ENCODE results near the gene NUP85.
"Not testable (repeated sequence)": the region's sequence is repeated elsewhere in the genome, so short reads cannot be mapped to it uniquely, and the experiment has no call there.

Gene NUP85, protein sequence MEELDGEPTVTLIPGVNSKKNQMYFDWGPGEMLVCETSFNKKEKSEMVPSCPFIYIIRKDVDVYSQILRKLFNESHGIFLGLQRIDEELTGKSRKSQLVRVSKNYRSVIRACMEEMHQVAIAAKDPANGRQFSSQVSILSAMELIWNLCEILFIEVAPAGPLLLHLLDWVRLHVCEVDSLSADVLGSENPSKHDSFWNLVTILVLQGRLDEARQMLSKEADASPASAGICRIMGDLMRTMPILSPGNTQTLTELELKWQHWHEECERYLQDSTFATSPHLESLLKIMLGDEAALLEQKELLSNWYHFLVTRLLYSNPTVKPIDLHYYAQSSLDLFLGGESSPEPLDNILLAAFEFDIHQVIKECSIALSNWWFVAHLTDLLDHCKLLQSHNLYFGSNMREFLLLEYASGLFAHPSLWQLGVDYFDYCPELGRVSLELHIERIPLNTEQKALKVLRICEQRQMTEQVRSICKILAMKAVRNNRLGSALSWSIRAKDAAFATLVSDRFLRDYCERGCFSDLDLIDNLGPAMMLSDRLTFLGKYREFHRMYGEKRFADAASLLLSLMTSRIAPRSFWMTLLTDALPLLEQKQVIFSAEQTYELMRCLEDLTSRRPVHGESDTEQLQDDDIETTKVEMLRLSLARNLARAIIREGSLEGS

DNA sequence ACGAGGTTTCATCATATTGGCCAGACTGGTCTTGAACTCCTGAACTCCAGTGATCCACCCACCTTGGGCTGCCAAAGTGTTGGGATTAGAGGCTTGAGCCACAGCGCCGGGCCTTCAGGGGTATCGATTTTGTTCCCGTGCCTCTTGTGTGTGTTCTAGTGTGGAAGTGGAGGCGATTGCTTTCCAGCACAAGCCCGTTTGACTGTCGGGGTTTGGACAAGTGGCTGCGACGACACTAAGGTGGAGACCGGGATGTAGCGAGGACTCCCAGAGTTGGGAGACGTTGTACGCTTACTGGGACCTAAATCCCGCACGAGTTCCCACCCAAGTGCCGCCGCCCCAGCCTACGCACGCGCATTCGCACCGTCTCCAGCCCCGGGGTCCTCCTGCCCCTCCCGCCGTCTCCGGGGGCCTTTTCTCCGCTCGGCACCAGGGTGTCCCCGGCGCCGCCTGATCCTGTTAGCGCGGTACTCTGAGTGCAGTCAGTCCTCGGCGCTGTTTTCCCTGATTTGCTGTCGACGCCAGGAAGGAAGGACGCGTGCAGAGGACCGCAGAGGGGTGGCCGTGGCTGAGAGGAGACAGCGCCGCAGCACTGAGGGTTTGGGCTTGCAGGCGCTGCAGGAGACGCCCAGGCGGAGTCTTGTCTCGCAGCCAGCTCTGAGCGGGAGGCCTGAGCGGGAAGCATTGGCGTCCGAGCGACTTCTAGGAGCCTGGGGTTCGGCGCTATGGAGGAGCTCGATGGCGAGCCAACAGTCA, at the start of gene NUP85:
Gene NUP85 (plus strand): TSS at position 643 of the 756 bp plus-strand sequence. CDS start 83 bp downstream, at position 726.
- DNase-seq: peak; percentile 94

DNA sequence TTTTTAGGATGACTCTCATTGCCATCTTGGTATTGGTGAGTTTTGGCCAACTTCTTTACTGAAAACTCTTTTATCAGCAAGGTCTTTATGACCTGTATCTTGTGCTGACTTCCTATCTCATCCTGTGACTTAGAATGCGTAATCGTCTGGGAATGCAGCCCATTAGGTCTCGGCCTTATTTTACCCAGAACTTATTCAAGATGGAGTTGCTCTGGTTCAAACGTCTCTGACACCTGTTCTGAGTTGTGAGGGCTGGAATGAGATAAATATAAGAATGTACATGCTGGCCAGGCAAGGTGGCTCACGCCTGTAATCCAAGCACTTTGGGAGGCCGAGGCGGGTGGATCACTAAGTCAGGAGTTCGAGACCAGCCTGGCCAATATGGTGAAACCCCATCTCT, 47.0 kb upstream of the NUP85 start:
- not testable (repeated sequence) for DNase-seq

DNA sequence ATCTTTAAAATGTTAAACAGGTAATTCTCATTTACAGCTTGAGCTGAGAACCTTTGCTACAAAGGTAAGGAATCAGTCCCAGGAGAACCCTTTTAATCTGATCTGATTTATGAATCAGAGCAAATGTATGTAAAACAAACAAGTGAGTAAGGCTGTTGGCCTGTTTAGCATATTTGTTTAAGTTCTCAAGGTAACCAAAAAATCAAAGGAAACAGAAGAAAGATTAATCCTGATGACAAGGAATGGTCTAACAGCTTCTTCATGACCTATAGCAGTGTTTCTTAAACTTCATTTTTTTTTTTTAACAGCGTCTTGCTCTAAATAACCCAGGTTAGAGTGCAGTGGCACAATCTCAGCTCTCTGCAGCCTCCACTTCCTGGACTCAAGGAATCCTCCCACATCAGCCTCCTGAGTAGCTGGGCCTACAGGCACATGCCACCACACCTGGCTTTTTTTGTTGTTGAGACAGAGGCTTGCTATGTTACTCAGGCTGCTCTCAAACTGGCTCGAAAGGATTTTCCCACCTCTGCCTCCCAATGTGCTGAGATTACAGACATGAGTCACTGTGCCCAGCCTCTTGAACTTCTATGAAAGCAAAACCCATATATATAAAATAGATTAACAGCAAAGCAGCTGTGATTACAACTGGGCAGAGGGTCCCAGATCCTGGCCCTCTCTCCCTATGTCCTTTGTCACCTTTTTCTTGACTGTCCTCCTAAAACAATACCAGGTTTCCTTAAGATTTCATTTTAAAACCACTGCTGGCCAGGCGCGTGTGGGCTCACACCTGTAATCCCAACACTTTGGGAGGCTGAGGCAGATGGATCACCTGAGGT, 46.1 kb upstream of the NUP85 start:
- no peak for DNase-seq

DNA sequence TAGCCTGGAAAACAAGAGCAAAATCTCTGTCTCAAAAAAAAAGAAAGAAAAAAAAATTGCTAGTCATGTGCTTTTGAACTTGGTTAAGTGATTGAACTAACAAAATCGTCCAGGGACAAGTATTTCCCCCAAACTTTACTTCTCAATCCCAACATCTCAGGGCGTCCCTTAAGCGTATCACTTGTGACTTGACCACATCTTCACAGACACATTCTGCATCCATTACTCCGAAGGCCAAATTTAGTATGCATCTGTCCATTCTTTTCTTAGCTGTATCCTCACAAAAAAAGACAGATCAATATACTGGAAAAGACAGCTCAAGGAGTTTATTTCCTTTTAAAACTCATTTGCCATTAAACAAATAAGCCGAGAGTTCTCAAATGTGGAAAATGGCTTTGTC, 45.3 kb upstream of the NUP85 start:
- DNase-seq: no peak

DNA sequence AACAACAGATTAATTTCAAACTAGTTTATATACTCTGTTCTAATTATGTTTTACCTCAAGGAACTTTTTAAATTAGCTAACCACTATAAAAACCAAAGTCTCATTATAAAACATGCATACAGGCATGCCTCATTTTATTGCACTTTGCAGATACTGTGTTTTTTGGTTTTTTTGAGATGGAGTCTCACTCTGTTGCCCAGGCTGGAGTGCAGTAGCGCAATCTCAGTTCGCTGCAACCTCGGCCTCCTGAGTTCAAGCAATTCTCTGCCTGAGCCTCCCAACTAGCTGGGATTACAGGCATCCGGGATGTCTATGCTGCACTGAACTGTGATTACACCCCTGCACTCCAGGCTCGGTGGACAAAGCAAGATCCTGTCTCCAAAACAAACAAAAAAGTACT, 42.4 kb upstream of the NUP85 start:
- no peak for DNase-seq

DNA sequence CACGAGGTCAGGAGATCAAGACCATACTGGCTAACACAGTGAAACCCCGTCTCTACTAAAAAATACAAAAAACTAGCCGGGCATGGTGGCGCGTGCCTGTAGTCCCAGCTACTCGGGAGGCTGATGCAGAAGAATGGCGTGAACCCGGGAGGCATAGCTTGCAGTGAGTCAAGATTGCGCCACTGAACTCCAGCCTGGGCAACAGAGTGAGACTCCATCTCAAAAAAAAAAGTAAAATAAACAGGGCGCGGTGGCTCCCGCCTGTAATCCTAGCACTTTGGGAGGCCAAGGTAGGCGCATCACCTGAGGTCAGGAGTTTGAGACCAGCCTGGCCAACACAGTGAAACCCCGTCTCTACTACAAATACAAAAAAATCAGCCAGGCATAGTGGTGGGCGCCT, 40.9 kb upstream of the NUP85 start:
- not testable (repeated sequence) for DNase-seq

DNA sequence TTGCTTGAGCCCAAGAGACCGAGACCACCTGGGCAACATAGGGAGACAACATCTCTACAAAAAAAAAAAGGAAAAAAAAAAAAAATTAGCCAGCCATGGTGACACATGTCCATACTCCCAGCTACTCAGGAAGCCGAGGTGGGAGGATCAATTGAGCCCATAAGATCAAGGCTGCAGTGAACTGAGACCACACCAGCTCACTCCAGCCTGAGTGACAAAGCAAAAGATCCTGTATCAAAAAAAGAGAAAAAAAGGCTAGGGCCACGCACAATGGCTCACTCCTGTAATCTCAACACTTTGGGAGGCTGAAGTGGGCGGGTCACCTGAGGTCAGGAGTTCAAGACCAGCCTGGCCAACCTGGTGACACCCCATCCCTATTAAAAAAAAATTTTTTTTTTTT, 36.5 kb upstream of the NUP85 start:
- no peak for DNase-seq

DNA sequence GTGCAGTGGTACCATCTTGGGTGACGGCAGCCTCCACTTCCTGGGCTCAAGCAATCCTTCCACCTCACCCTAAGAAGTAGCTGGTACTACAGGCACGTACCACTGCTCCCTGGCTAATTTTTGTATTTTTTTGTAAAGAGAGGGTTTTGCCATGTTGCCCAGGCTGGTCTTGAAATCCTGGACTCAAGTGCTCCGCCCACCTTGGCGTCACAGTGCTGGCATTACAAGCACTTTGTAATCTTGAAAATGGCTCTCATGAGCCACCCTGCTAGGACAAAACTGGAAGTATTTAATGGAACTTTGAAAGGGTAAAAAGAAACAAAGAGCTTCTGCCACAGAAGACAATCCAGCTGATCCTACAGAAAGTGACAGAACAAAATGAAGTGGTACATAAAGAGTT, 32.0 kb upstream of the NUP85 start:
- DNase-seq: no peak

DNA sequence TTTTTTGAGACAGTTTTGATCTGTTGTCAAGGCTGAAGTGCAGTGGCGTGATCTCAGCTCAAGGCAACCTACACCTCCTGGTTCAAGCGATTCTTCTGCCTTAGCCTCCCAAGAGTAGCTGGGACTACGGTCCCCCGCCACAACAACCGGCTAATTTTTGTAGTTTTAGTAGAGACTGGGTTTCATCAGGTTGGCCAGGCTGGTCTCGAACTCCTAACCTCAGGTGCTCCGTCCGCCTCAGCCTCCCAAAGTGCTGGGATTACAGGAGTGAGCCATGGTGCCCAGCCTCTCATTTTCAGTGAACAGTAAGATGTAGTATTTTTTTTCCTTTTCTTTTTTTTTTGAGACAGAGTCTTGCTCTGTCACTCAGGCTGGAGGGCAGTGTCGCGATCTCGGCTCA, 30.5 kb upstream of the NUP85 start:
- no peak for DNase-seq

DNA sequence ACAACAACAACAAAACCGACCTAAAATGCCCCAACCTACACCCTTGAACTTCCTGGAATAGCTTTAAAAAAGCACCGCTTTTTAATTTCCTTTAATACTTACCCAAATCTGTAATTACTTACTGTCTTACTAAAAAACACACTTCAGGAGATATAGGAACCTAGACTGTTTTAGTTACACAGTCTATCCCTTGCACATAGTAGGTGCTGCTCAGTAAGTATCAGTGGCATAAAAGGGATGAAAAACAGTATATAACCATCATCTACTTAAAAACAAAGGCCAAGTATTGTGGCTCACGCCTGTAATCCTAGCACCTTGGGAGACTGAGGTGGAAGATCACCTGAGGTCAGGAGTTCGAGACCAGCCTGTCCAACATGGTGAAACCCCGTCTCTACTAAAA, 28.9 kb upstream of the NUP85 start:
- no peak for DNase-seq

DNA sequence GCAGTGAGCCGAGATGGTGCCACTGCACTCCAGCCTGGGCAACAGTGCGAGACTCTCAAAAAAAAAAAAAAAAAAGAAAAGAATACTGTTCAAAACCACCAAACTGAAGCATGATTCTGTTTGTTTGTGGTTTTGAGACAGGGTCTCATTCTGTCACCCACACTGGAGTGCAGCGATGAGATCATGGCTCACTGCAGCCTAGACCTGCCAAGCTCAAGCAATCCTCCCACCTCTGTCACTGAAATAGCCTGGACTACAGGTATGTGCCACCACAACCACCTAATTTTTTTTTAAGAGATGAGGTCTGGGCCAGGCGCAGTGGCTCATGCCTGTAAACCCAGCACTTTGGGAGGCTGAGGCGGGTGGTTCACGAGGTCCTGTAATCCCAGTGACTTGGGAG, 27.0 kb upstream of the NUP85 start:
- DNase-seq: no peak

DNA sequence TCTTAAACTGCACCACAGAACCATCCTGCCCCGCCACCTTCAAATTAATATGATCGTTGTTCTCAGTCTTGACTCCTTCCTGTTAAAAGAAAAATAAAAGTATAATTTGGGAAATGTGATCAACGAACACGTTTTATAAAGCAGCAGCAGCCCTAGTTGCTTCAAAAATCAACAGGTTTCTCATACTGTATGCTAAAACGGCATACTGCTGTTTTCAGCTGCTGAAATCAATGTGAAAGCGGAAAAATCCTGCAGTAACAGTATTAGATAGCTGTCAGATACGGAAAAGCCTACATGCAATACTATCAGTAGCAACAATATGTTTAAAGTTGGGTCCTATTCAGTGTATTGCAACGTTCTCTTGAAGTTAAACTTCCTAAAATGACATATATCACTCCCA, 24.4 kb upstream of the NUP85 start:
- DNase-seq: no peak

DNA sequence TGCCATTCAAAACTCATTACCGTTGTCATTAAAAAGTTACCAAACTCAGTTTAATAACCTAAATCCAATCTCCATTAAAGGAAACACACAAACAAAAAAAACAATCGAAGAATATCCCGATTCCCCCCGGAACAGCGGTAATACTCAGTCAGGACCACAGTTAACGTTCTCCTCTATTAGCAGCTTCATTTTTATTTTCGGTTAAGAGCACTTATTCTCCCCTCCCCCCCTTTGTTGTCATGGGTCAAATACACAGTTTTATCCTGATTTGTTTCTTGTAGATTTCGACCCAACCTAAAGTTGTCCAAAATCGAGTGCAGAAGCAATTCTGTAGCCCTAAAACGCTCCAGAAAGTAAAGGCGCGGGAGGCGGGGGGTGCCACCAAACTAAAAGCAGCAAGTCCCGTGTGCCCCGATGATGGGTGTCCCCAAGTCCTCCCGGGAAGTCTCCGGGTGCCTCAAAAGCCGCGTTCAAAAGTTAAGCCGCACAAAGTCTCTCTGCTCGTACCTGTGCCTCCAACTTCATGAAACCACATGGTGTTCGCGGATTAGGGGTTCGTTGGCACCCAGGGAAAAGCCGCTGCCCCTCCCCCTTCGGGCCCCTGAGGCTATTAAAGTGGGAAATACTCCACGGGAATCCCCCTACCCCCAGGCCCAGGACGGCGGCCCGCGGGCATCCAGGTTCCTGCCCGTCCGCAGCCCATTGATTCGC, 23.7 kb upstream of the NUP85 start:
- DNase-seq: no peak

DNA sequence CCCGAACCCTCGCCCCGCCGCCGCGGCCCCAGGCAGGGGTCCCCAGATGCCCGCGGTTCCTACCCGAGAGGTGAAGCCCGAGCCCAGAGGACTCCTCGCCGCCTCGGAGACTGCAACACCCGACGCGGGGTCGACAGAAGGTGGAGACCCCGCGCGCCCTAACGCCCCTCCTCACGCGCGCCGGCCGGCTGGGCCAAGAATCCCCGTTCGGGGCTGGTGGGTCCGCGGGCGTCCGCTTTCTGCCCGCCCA, 23.2 kb upstream of the NUP85 start:
- no peak for DNase-seq

DNA sequence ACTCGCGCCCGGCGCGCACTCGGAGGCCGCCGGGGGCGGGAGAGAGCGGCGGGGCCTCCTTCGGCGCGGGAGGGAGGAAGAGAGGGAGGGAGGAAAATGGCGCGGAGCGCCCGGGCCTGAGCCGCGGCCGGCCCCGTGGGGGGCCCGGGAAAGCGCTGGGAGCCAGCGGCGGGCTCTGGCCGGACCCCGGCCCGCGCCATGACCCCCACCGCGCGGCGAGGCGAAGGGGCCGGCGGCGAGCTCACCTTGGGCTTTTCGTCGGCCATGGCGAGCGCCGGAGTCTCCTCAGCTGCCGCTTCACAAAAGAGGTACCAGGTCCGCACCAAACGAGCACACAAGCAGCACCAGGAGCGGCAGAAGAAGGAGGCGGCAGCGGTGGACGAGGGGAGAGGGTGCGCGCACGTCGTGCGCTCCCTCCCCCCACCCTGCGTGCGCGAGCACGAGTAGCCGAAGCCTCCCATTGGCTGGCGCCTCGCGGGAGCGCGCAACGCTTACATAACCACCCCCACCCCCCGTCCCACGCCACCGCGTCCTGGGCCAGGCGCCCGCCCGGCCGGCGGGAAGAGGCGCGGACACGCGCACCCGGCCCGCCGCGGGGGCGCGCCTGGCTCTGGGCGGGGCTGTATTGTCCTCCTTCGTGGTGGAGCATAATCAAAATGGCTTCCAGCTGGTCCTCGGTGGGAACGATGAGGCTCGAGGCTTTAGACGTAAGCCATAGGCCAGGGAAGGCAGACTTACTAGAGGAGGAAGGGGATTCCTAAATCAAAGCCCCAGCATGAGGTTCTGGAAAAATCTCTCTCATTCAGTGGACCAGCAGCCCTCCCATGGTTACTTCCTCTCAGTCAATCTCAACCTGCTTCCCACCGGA, 22.7 kb upstream of the NUP85 start, which contains the start of gene SUMO2:
Gene SUMO2 (minus strand): TSS at position 391 of the 868 bp plus-strand sequence. CDS start 125 bp downstream, at position 266.
- peak; percentile 89 for DNase-seq

DNA sequence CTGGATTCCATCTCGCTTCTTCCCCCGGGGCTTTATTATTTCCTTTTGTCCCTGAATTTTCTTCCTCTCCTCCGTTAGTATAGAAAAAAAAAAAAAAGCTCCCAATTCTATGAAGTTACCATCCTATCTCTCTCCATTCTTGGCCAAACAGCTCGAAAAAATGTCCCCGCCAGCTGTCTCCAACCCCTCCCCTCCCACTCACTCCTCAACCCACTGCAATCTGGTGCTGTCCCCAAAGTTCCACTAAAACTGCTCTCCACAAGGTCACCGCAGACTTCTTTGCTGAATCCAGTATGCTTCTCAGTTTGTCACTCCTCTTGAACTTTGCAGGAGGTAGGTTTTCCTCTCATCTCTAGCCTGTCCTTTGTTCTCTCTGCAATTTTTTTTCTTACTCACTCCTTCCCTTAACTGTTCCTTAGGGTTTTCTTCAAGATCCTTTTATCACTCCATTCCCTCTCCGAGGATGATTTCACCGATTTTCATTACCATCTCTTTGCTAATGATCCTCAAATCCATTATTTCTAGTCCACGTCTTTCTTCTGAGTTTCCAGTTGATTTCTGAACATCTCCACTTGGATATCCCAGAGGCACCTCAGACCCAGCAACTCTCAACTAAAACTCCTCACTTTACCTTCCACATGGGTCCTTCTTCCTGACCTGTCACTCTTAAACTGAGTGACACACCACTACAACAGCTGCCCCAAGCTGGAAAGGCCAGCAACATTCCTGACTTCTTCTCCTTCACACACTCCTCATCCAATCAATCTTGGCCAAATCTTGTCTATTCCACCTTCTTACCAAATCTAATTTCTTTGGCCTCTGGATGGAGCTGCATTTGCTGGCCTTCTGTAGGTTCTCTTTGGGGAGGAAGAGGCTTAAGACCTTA, 21.2 kb upstream of the NUP85 start:
- no peak for DNase-seq

DNA sequence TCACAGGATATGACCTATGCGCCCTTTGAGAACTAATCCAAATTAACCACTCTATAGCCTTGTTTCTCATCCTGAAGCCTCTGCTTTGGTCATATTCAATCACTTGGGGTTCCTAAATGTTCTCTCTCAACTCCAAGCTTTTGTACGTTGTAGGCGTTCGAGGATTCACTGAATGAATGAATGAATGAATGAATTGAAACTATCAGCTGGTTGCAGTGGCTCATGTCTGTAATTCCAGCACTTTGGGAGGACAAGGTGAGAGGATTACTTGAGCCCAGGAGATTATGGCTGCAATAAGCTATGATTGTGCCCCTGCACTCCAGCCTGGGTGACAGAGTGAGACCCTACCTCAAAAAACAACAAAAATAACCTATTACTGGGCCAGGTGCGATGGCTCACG, 16.9 kb upstream of the NUP85 start:
- no peak for DNase-seq

DNA sequence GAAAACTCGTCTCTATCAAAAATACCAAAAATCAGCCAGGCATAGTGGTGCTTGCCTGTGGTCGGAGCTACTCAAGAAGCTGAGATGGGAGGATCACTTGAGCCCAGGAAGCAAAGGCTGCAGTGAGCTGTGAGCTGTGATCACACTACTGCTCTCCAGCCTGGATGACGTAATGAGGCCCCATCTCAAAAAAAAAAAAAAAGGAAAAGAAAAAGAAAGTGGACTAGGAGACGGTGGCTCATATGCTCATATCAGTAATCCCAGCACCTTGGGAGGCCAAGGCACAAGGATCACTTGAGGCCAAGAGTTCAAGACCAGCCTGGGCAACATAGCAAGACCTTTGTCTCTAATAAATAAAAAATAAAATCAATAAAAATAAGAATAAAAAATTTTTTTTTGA, 13.9 kb upstream of the NUP85 start:
- DNase-seq: no peak

DNA sequence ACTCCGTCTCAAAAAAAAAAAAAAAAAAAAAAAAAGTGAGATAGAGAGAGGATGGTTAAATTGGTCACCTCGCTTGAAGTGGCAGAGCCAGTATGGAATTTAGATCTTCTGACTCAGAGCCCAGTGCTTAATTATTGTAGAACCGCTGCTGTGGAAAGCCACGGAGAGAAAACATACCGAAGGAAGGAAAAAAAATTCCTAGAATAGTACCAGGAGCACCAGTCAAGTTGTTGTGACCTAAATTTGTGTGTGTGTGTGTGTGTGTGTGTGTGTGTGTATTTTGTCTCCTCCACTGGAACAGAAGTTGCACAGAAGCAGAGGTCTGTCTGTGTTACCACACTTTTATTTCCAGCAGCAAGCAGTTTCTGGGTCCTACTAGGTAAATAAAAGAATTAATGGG, 10.6 kb upstream of the NUP85 start:
- no peak for DNase-seq

DNA sequence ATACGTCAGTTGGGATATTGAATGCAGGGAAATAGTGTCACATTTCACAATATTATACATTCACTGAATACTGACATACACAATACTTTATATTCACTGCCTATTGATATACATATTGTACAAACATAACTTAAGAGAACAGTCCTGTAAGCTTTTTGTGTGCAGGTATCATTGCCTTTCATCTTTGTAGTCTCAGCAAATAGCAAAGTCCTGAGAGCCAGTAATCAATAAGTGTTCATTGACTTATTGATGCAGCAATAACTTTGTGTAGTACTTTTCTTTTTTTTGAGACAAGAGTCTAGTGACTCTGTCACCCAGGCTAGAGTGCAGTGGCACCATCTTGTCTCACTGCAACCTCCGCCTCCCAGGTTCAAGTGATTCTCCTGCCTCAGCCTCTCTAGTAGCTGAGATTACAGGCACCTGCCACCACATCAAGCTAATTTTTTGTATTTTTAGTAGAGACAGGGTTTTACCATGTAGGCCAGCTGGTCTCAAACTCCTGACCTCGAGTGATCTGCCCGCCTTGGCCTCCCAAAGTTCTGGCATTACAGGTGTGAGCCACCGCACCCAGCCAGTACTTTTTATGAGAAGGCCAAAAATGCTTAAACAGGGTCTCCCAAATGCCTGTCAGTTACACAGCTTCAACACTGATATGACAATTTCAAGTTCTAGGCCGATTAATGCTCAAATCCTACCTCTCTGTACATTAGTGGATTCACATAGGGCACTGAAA, 5.4 kb upstream of the NUP85 start:
- DNase-seq: no peak

Measured in T1000 (cell line).